Erythroblast (primary cell): ENCODE measurements around the gene THEM4.

Source experiments
- GATA1 ChIP-seq: IDR thresholded peaks from 2 replicates; pipeline ENCODE4 v1.6.1; 2011; ENCODE audit warnings: low read depth, mild to moderate bottlenecking, control low read depth, low read length, moderate library complexity
- POLR2A ChIP-seq: IDR thresholded peaks from 2 replicates; pipeline ENCODE4 v1.6.1; 2011; ENCODE audit warnings: mild to moderate bottlenecking, low read length

DNA sequence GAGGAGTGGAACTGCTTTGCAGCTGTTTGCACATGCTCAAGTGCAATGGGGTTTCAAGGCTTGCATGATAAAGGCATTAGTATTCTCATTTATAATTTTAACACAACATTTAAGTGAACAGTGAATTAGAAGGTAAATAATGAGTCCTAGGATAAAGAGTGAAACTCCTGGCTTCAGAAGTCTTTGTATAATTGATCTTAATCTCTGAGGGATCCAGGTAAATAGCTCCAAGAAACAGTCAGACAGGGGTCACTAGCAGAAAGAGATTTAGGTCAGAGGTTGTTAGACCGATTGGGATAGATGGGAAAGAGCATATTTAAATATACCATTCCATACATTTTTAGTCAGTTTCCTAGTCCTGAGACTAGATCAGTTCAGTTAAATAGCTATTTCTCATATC is 14.1 kb upstream of the THEM4 start:
- TF ChIP-seq POLR2A, result no peak
- TF ChIP-seq GATA1, result no peak
